K562 (cell line): ENCODE data around the gene LRPAP1. TPM values are rescaled to one million over a fixed set of nuclear protein-coding genes. Genes with fewer than 3 reads are reported as not detected.

Experiments
- AFF1 ChIP-seq, 2 experiments: fragments of 450-650 bp; IDR thresholded peaks; 2 replicates each; pipeline ENCODE4 v1.6.1; 2018; ENCODE audit warnings: mild to moderate bottlenecking in 2 of 2, low read depth in 1 of 2; ENCODE audit not compliant: partially characterized antibody in 2 of 2
- ARNT ChIP-seq, 2 experiments: fragments of 450-650 bp; IDR thresholded peaks; 2 replicates each; pipeline ENCODE4 v1.6.1; 2016; ENCODE audit warnings: mild to moderate bottlenecking in 1 of 2
- BACH1 ChIP-seq: fragments of 200-800 bp; sonication (Bioruptor generic); IDR thresholded peaks from 2 replicates; pipeline ENCODE4 v1.6.1; 2016; ENCODE audit warnings: missing genetic modification characterization, missing compliant biosample characterization
- BRD4 ChIP-seq: fragments of 200-600 bp; sonication (generic); IDR thresholded peaks from 2 replicates; pipeline ENCODE4 v1.6.1; 2017; ENCODE audit warnings: inconsistent platforms
- GATA2 ChIP-seq: sonication (generic); formaldehyde crosslinking; IDR thresholded peaks from 2 replicates; pipeline ENCODE4 v1.4.0; 2020; ENCODE audit warnings: mild to moderate bottlenecking, missing genetic modification reagents
- GATAD2B ChIP-seq: fragments of 450-650 bp; IDR thresholded peaks from 2 replicates; pipeline ENCODE4 v1.6.1; 2017; ENCODE audit warnings: mild to moderate bottlenecking, borderline replicate concordance
- HDAC8 ChIP-seq: fragments of 450-650 bp; IDR thresholded peaks from 2 replicates; pipeline ENCODE4 v1.6.1; 2016; ENCODE audit warnings: mild to moderate bottlenecking, missing genetic modification characterization, moderate library complexity, missing compliant biosample characterization
- HNRNPUL1 ChIP-seq: fragments of 200-400 bp; formaldehyde crosslinking; IDR thresholded peaks from 2 replicates; pipeline ENCODE4 v1.6.1; 2017; ENCODE audit warnings: low read length
- POLR2G ChIP-seq: fragments of 200-400 bp; formaldehyde crosslinking; IDR thresholded peaks from 2 replicates; pipeline ENCODE4 v1.6.1; 2017; ENCODE audit warnings: low read depth, mild to moderate bottlenecking, antibody characterized with exemption, low read length, moderate library complexity
- POLR3G ChIP-seq: IDR thresholded peaks from 2 replicates; pipeline ENCODE4 v1.6.1; 2011; ENCODE audit not compliant: insufficient read length, insufficient replicate concordance; ENCODE audit errors: extremely low read depth
- RAD21 ChIP-seq, 2 experiments: fragments of 250-450 bp in 1 of 2; fragments of 450-650 bp in 1 of 2; sonication (Bioruptor Pico) in 1 of 2; formaldehyde crosslinking in 1 of 2; IDR thresholded peaks in 1 of 2; conservative IDR thresholded peaks in 1 of 2; 2 replicates each; pipeline versions ENCODE4 v1.4.0 to v1.8.0; 2020 to 2022; ENCODE audit warnings: mild to moderate bottlenecking in 2 of 2, moderate library complexity in 1 of 2
- SLC30A9 ChIP-seq: fragments of 250-450 bp; sonication (Bioruptor Pico); IDR thresholded peaks from 2 replicates; pipeline ENCODE4 v1.8.0; 2022; ENCODE audit warnings: mild to moderate bottlenecking, moderate library complexity
- SMARCC2 ChIP-seq: fragments of 450-650 bp; IDR thresholded peaks from 2 replicates; pipeline ENCODE4 v1.6.1; 2017; ENCODE audit warnings: antibody characterized with exemption, moderate library complexity, mild to moderate bottlenecking, low read depth
- SUPT5H ChIP-seq: fragments of 450-650 bp; IDR thresholded peaks from 2 replicates; pipeline ENCODE4 v1.6.1; 2016
- XRCC3 ChIP-seq: fragments of 450-650 bp; IDR thresholded peaks from 2 replicates; pipeline ENCODE4 v1.6.1; 2017; ENCODE audit warnings: mild to moderate bottlenecking, moderate library complexity
- ZFPM2 ChIP-seq: fragments of 250-450 bp; sonication (Bioruptor Pico); IDR thresholded peaks from 2 replicates; pipeline ENCODE4 v1.5.1; 2022; ENCODE audit warnings: mild to moderate bottlenecking
- ZKSCAN8 ChIP-seq: fragments of 200-800 bp; sonication (Bioruptor generic); IDR thresholded peaks from 2 replicates; pipeline ENCODE4 v1.6.1; 2016; ENCODE audit warnings: missing genetic modification characterization, missing compliant biosample characterization
- ZNF174 ChIP-seq: fragments of 250-450 bp; sonication (Bioruptor Pico); IDR thresholded peaks from 2 replicates; pipeline ENCODE4 v1.4.0; 2020; ENCODE audit warnings: mild to moderate bottlenecking
- ZNF311 ChIP-seq: fragments of 250-450 bp; sonication (Bioruptor Pico); IDR thresholded peaks from 2 replicates; pipeline ENCODE4 v1.4.0; 2020; ENCODE audit warnings: mild to moderate bottlenecking, moderate library complexity
- ZNF695 ChIP-seq: fragments of 450-650 bp; formaldehyde crosslinking; IDR thresholded peaks from 2 replicates; pipeline ENCODE4 v1.4.0; 2020; ENCODE audit warnings: mild to moderate bottlenecking, moderate library complexity
- ZNF696 ChIP-seq: fragments of 250-450 bp; sonication (Bioruptor Pico); conservative IDR thresholded peaks from 2 replicates; pipeline ENCODE4 v1.4.0; 2020; ENCODE audit warnings: mild to moderate bottlenecking, moderate library complexity
- polyA plus RNA-seq, 8 experiments: library from polyadenylated mRNA; depleted of rRNA in 4 of 8; stranded (reverse) in 5 of 8; unstranded in 3 of 8; fragments of >200 nt; fragmentation: Nextera tagmentation in 2 of 8; fragmentation: Illumina TruSeq in 1 of 8; extraction: Ambion mirVana in 2 of 8; extraction: Trizol in 1 of 8; gene quantifications; 2 replicates each; pipeline versions ENCODE4 v1.2.1 to v1.2.3, GENCODE V29; 2011 to 2014; ENCODE audit warnings: inconsistent platforms in 1 of 8, missing spikeins in 1 of 8
- total RNA-seq, 7 experiments: library from RNA; depleted of rRNA in 6 of 7; stranded (reverse); fragments of >200 nt in 6 of 7; fragmentation: Illumina TruSeq in 2 of 7; extraction: Trizol in 2 of 7; gene quantifications; 2 replicates each; pipeline versions ENCODE4 v1.2.1 to v1.2.3, GENCODE V29; 2011 to 2021; ENCODE audit warnings: low replicate concordance in 1 of 7
- TF ChIP-seq, protein P1 (sequence below): sonication (generic); formaldehyde crosslinking; IDR thresholded peaks from 2 replicates; pipeline ENCODE4 v1.8.1; 2022; ENCODE audit warnings: missing genetic modification reagents
- TF ChIP-seq, protein P2 (sequence below): fragments of 250-450 bp; sonication (Bioruptor Pico); IDR thresholded peaks from 2 replicates; pipeline ENCODE4 v1.5.0; 2020; ENCODE audit warnings: mild to moderate bottlenecking

The LRPAP1 gene
- total and polyA plus RNA-seq, 9 of the 15 experiments (the other 6 are each of a cell fraction or from before 2014, with no cell fraction given), result 1.1 to 75.5 (median 41.8) TPM

- TF ChIP-seq AFF1 (IDR thresholded peaks at IDR 0.05; ENCODE audit: low read depth in 1 of 2, partially characterized antibody in 2 of 2), result no peak
- no peak for TF ChIP-seq ZKSCAN8 (CRISPR knock-in tag)
- TF ChIP-seq ZNF696 (CRISPR knock-in tag), result no peak
- no peak for TF ChIP-seq RAD21 (CRISPR knock-in tag; conservative IDR thresholded peaks at IDR 0.05 in 1 of 2, IDR thresholded peaks at IDR 0.05 in 1 of 2)
- TF ChIP-seq ZNF311 (CRISPR knock-in tag), result no peak
- TF ChIP-seq XRCC3, result no peak
- TF ChIP-seq SLC30A9 (CRISPR knock-in tag), result no peak
- no peak for TF ChIP-seq BACH1
- no peak for TF ChIP-seq GATAD2B
- TF ChIP-seq SMARCC2, result no peak
- TF ChIP-seq POLR3G, result no peak
- peak; percentile 98 for TF ChIP-seq POLR2G
- TF ChIP-seq, protein P1, sequence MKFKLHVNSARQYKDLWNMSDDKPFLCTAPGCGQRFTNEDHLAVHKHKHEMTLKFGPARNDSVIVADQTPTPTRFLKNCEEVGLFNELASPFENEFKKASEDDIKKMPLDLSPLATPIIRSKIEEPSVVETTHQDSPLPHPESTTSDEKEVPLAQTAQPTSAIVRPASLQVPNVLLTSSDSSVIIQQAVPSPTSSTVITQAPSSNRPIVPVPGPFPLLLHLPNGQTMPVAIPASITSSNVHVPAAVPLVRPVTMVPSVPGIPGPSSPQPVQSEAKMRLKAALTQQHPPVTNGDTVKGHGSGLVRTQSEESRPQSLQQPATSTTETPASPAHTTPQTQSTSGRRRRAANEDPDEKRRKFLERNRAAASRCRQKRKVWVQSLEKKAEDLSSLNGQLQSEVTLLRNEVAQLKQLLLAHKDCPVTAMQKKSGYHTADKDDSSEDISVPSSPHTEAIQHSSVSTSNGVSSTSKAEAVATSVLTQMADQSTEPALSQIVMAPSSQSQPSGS (CRISPR knock-in tag), result no peak
- no peak for TF ChIP-seq HNRNPUL1
- no peak for TF ChIP-seq GATA2
- no peak for TF ChIP-seq ZFPM2 (CRISPR knock-in tag)
- no peak for TF ChIP-seq ZNF695 (CRISPR knock-in tag)
- no peak for TF ChIP-seq HDAC8 (tag)
- TF ChIP-seq ARNT (IDR thresholded peaks at IDR 0.05), result no peak
- TF ChIP-seq SUPT5H, result peak; percentile 96
- TF ChIP-seq, protein P2, sequence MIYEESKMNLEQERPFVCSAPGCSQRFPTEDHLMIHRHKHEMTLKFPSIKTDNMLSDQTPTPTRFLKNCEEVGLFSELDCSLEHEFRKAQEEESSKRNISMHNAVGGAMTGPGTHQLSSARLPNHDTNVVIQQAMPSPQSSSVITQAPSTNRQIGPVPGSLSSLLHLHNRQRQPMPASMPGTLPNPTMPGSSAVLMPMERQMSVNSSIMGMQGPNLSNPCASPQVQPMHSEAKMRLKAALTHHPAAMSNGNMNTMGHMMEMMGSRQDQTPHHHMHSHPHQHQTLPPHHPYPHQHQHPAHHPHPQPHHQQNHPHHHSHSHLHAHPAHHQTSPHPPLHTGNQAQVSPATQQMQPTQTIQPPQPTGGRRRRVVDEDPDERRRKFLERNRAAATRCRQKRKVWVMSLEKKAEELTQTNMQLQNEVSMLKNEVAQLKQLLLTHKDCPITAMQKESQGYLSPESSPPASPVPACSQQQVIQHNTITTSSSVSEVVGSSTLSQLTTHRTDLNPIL (CRISPR knock-in tag), result no peak
- no peak for TF ChIP-seq BRD4
- TF ChIP-seq ZNF174 (CRISPR knock-in tag), result no peak
Observed at GRCh38 chr4:3531879-3532750, at the start of gene LRPAP1 (continued).
